GM23338 (cell line): ENCODE results near the gene HSD17B1. TPM values are rescaled to one million over a fixed set of nuclear protein-coding genes. Genes with fewer than 3 reads are reported as not detected.

Experiments used
- ATAC-seq: fragments of 200-7000 bp; cut with Tn5 transposase; 3 replicates; pipeline ENCODE4 v1.9.1; 2020
- DNase-seq: peaks from one replicate; pipeline ENCODE4 v3.0.0-alpha.2; 2015; ENCODE audit warnings: low spot score
- H2AFZ ChIP-seq: fragments of 200-600 bp; sonication (generic); 2 replicates; pipeline ENCODE4 v1.8.0; 2016; ENCODE audit warnings: antibody characterized with exemption, mild to moderate bottlenecking, moderate library complexity
- H3F3A ChIP-seq: fragments of 200-600 bp; sonication (generic); replicated peaks from 2 replicates; pipeline ENCODE4 v1.8.0; 2017; ENCODE audit warnings: antibody characterized with exemption, mixed run types, low read depth
- H3K27ac ChIP-seq: fragments of 200-600 bp; sonication (generic); 2 replicates; pipeline ENCODE4 v1.6.1; 2016; ENCODE audit warnings: low read depth
- H3K27me3 ChIP-seq: fragments of 200-600 bp; sonication (generic); 2 replicates; pipeline ENCODE4 v1.8.0; 2016; ENCODE audit warnings: mild to moderate bottlenecking, mixed run types, moderate library complexity; ENCODE audit not compliant: insufficient read depth
- H3K36me3 ChIP-seq: fragments of 200-600 bp; sonication (generic); 2 replicates; pipeline ENCODE4 v1.8.0; 2016; ENCODE audit warnings: mild to moderate bottlenecking; ENCODE audit not compliant: insufficient read depth
- H3K4me1 ChIP-seq: fragments of 200-600 bp; sonication (generic); 2 replicates; pipeline ENCODE4 v1.8.0; 2016; ENCODE audit warnings: mild to moderate bottlenecking, moderate library complexity; ENCODE audit not compliant: insufficient read depth
- H3K4me2 ChIP-seq: fragments of 200-600 bp; sonication (generic); 2 replicates; pipeline ENCODE4 v1.7.1; 2017; ENCODE audit warnings: mixed run types
- H3K4me3 ChIP-seq: fragments of 200-600 bp; sonication (generic); 2 replicates; pipeline ENCODE4 v1.6.1; 2016; ENCODE audit warnings: mixed run types
- H3K79me2 ChIP-seq: fragments of 200-600 bp; sonication (generic); replicated peaks from 2 replicates; pipeline ENCODE4 v1.8.0; 2017; ENCODE audit warnings: mild to moderate bottlenecking; ENCODE audit not compliant: insufficient read depth
- H3K9me2 ChIP-seq: fragments of 200-600 bp; sonication (generic); 2 replicates; pipeline ENCODE4 v1.8.0; 2017; ENCODE audit not compliant: insufficient read depth
- H4K20me1 ChIP-seq: fragments of 200-600 bp; sonication (generic); replicated peaks from 2 replicates; pipeline ENCODE4 v1.8.0; 2017; ENCODE audit warnings: mild to moderate bottlenecking; ENCODE audit not compliant: insufficient read depth
- H3K27ac Mint-ChIP-seq: 2 replicates; pipeline ENCODE4 v1.8.0; 2020; ENCODE audit warnings: inconsistent platforms, mild to moderate bottlenecking, moderate library complexity, mixed read lengths
- H3K27me3 Mint-ChIP-seq: 3 replicates; pipeline ENCODE4 v1.8.0; 2022; ENCODE audit warnings: low read depth, mild to moderate bottlenecking, moderate library complexity, mixed read lengths, inconsistent platforms; ENCODE audit not compliant: insufficient read depth, poor library complexity
- H3K36me3 Mint-ChIP-seq: 3 replicates; pipeline ENCODE4 v1.8.0; 2021; ENCODE audit warnings: low read depth, mild to moderate bottlenecking, inconsistent platforms, moderate library complexity, mixed read lengths
- H3K4me1 Mint-ChIP-seq: 3 replicates; pipeline ENCODE4 v1.8.0; 2020; ENCODE audit warnings: mild to moderate bottlenecking, inconsistent platforms, mixed read lengths
- H3K4me3 Mint-ChIP-seq: 3 replicates; pipeline ENCODE4 v1.8.0; 2021; ENCODE audit warnings: moderate library complexity, mild to moderate bottlenecking, inconsistent platforms, mixed read lengths
- H3K9me3 Mint-ChIP-seq: 3 replicates; pipeline ENCODE4 v1.8.0; 2020; ENCODE audit warnings: moderate library complexity, mild to moderate bottlenecking, inconsistent platforms, mixed read lengths
- JUNB ChIP-seq: IDR thresholded peaks from one replicate; pipeline ENCODE4 v1.6.1; 2016; ENCODE audit warnings: antibody characterized with exemption; ENCODE audit not compliant: unreplicated experiment
- POLR2AphosphoS5 ChIP-seq: IDR thresholded peaks from 2 replicates; pipeline ENCODE4 v1.6.1; 2016; ENCODE audit warnings: antibody characterized with exemption, low read depth
- STAT1 ChIP-seq: IDR thresholded peaks from one replicate; pipeline ENCODE4 v1.6.1; 2016; ENCODE audit warnings: antibody characterized with exemption; ENCODE audit not compliant: unreplicated experiment
- ZNF114 ChIP-seq: fragments of 250-450 bp; sonication (Bioruptor Pico); IDR thresholded peaks from 2 replicates; pipeline ENCODE4 v1.5.0; 2020; ENCODE audit warnings: mild to moderate bottlenecking, moderate library complexity
- ZNF331 ChIP-seq: fragments of 250-450 bp; sonication (Bioruptor Pico); IDR thresholded peaks from 2 replicates; pipeline ENCODE4 v1.5.0; 2020; ENCODE audit warnings: low read depth, mild to moderate bottlenecking, moderate library complexity
- ZNF462 ChIP-seq: fragments of 250-450 bp; sonication (Bioruptor Pico); IDR thresholded peaks from 2 replicates; pipeline ENCODE4 v1.5.0; 2020; ENCODE audit warnings: mild to moderate bottlenecking, moderate library complexity
- polyA plus RNA-seq: library from polyadenylated mRNA; unstranded; fragments of >200 nt; fragmentation: Nextera tagmentation; extraction: Ambion mirVana; gene quantifications from 2 replicates; pipeline ENCODE4 v1.2.1, GENCODE V29; 2016
- total RNA-seq: library from RNA; depleted of rRNA; stranded (reverse); fragments of >200 nt; shearing (Covaris generic); gene quantifications from 2 replicates; pipeline ENCODE4 v1.2.3, GENCODE V29; 2014
- TF ChIP-seq, protein P1 (sequence below): IDR thresholded peaks from 2 replicates; pipeline ENCODE4 v1.6.1; 2016; ENCODE audit warnings: antibody characterized with exemption
- TF ChIP-seq, protein P2 (sequence below), 2 experiments: fragments of 200-600 bp in 1 of 2; sonication (generic) in 1 of 2; conservative IDR thresholded peaks; 2 replicates each; pipeline versions ENCODE4 v1.5.1 to v1.6.1; 2016 to 2017; ENCODE audit warnings: antibody characterized with exemption in 2 of 2, low read depth in 2 of 2, mild to moderate bottlenecking in 2 of 2, moderate library complexity in 1 of 2

The HSD17B1 gene
- total and polyA plus RNA-seq, 2 experiments from 2014 or later = 0.97 to 1.7 TPM

DNA sequence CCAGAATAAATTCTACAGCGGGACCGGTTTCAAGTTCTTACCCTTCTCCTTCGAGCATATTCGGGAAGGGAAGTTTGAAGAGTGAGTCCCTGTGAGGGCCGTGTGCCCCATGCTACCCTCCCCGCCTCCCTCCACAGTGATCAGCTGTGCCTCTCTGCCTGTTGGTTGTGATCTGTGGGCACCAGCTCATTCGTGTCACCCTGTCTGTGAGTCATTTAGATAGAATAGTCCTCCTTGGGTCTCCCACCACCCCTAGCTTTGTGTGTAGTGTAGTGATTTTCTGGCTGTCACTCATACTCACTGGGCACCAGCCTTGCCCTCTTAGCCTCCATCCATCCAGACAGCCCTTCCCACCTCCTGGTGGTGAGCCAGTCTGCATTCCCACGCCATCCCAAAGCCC is 31.7 kb upstream of the HSD17B1 start (continued):
- TF ChIP-seq, protein P1, sequence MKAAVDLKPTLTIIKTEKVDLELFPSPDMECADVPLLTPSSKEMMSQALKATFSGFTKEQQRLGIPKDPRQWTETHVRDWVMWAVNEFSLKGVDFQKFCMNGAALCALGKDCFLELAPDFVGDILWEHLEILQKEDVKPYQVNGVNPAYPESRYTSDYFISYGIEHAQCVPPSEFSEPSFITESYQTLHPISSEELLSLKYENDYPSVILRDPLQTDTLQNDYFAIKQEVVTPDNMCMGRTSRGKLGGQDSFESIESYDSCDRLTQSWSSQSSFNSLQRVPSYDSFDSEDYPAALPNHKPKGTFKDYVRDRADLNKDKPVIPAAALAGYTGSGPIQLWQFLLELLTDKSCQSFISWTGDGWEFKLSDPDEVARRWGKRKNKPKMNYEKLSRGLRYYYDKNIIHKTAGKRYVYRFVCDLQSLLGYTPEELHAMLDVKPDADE = no peak
- TF ChIP-seq STAT1 (no peak), ZNF114 (CRISPR knock-in tag) (no peak), POLR2AphosphoS5 (no peak)
- TF ChIP-seq, protein P2, sequence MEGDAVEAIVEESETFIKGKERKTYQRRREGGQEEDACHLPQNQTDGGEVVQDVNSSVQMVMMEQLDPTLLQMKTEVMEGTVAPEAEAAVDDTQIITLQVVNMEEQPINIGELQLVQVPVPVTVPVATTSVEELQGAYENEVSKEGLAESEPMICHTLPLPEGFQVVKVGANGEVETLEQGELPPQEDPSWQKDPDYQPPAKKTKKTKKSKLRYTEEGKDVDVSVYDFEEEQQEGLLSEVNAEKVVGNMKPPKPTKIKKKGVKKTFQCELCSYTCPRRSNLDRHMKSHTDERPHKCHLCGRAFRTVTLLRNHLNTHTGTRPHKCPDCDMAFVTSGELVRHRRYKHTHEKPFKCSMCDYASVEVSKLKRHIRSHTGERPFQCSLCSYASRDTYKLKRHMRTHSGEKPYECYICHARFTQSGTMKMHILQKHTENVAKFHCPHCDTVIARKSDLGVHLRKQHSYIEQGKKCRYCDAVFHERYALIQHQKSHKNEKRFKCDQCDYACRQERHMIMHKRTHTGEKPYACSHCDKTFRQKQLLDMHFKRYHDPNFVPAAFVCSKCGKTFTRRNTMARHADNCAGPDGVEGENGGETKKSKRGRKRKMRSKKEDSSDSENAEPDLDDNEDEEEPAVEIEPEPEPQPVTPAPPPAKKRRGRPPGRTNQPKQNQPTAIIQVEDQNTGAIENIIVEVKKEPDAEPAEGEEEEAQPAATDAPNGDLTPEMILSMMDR (conservative IDR thresholded peaks at IDR 0.05; ENCODE audit: low read depth in 2 of 2) = no peak

GRCh38 chr17:42521666-42522262 is 31.0 kb upstream of the HSD17B1 start:
- Histone ChIP-seq H3K4me2 (no peak overlapping the region), H3K27ac (no peak overlapping the region), H3K4me3 (no peak overlapping the region), H3K4me1 (peaks cover 23% of the 10 kb centered on the region), H3K27me3 (no peaks in the 10 kb centered on the region), H3K79me2 (no peaks in the 10 kb centered on the region), H3K9me2 (no peaks in the 10 kb centered on the region), H4K20me1 (peaks cover 14% of the 10 kb centered on the region), H3K36me3 (no peaks in the 10 kb centered on the region), H3F3A (peaks cover 15% of the 10 kb centered on the region), H2AFZ (no peak overlapping the region)
- H3K36me3 Mint-ChIP-seq = peaks cover 26% of the 10 kb centered on the region
- H3K9me3 Mint-ChIP-seq = no peaks in the 10 kb centered on the region
- DNase-seq (no peak), ATAC-seq (no peak)
- no peak overlapping the region for H3K4me3 Mint-ChIP-seq
- TF ChIP-seq, protein P2 (conservative IDR thresholded peaks at IDR 0.05; ENCODE audit: low read depth in 2 of 2) = no peak
- no peak for TF ChIP-seq ZNF462
- TF ChIP-seq STAT1 = no peak
- no peak for TF ChIP-seq ZNF114 (CRISPR knock-in tag)
- TF ChIP-seq ZNF331 (CRISPR knock-in tag) = no peak
- no peak for TF ChIP-seq JUNB
- H3K27me3 Mint-ChIP-seq = peaks cover 29% of the 10 kb centered on the region
- no peak overlapping the region for H3K27ac Mint-ChIP-seq
- H3K4me1 Mint-ChIP-seq = peaks cover 44% of the 10 kb centered on the region
